NCI-H146 (cell line): Measurements from ENCODE around the gene PLEKHJ1.
"Not testable (repeated sequence)": the region's sequence is repeated elsewhere in the genome, so short reads cannot be mapped to it uniquely, and the experiment has no call there.

Experiments used
- DNase-seq: peaks from one replicate; lab custom pipeline; 2025; lab: John Stamatoyannopoulos, UW

PLEKHJ1 gene

GRCh38 chr19:2219726-2220125 is 16.4 kb downstream of the PLEKHJ1 start:
- DNase-seq = no peak

DNA sequence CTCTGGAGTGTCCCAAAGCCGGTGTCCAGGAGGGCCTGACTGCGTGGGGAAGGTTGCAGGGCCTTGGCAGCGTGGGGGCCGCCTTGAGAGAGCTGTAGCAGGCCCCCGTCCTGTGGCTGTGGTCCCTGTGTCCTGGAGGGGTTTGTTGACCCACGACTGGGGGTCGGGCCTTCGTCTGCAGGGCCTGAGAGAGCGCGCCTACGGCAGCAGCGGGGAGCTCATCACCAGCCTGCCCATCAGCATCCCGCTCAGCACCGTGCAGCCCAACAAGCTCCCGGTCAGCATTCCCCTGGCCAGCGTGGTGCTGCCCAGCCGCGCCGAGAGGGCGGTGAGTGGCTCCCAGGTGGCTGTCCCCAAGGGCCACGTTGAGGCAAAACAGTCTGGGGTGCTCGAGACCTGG is 18.5 kb downstream of the PLEKHJ1 start:
- no peak for DNase-seq

GRCh38 chr19:2216361-2217225 is 19.5 kb downstream of the PLEKHJ1 start:
- DNase-seq = no peak

DNA sequence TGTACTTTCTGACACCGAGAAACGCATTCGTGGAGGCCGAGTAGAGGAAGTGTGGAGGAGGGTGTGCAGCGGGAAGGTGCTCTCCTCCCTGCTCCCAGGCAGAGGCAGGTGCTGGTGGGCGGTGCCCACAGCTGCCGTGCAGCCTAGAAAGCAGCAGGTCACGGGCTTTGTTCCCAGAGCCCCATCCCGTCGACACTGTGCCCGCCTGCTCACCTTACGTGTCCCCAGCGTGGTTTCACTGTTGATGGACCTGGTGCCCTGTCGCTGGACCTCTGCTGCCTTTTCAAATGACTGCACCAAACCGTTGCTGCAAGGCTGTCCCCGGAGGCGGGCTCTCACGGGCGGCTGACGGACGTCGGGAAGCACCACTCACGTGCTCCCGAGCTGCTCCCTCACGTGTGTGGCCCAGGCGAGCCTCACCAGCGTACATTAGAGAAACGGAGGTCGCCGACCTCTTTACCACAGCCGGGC is 20.8 kb downstream of the PLEKHJ1 start:
- no peak for DNase-seq

DNA sequence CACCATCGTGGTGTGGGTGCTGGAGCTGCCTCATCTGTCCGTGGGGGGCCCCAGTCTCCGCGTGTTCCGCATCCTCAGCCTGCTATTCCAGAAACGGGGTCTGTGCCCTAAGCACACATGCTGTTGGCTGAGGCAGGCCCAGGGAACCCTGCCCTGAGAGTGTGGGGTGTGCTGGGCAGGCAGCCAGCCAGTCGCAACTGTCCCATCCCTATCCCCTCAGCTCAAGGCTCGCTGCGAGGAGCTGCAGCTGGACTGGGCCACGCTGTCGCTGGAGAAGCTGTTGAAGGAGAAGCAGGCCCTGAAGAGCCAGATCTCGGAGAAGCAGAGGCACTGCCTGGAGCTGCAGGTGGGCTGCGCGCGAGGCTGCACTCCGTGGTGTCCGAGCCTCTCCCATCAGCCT is 21.9 kb downstream of the PLEKHJ1 start:
- no peak for DNase-seq

- DNase-seq = no peak
Measured at GRCh38 chr19:2213799-2214198, 22.3 kb downstream of the PLEKHJ1 start.

DNA sequence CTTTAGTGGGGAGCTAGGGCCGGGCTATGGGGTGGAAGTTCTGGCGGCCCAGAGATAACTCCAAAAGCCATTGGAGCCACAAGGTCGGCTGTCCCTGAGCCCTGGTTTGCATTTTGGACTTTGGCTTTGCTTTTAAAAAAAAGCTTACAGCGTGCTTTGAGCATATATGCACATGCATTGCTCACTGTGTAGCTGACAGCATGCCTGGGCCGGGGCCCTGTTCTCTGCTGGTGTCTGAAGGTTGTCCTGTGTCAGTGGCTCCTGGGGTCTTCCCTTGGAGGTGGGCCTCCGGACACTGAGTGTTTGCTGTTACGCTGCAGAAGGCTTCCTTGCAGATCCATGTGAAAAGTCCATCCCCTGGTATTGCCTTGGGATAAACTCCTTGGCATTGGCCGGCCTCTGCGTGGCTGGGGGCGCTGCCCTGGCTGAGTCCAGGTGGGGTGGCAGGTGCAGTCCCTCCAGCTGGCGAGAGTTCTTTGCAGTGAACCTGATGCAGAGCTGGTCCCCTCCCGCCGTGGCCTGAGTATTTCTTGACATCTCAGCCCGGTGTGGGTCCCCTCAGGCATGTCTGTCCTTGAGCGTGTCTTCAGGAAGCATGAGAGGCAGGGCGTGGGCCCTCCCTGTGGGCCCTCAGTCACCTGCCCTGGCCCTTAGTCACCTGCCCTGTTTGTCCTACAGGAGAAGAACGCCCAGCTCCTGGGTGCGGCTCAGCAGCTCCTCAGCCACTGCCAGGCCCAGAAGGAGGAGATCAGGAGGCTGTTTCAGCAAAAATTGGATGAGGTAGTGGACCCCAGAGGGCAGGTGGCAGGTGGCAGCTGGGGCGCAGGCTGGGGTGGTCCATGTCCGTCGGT is 23.0 kb downstream of the PLEKHJ1 start:
- DNase-seq = no peak

DNA sequence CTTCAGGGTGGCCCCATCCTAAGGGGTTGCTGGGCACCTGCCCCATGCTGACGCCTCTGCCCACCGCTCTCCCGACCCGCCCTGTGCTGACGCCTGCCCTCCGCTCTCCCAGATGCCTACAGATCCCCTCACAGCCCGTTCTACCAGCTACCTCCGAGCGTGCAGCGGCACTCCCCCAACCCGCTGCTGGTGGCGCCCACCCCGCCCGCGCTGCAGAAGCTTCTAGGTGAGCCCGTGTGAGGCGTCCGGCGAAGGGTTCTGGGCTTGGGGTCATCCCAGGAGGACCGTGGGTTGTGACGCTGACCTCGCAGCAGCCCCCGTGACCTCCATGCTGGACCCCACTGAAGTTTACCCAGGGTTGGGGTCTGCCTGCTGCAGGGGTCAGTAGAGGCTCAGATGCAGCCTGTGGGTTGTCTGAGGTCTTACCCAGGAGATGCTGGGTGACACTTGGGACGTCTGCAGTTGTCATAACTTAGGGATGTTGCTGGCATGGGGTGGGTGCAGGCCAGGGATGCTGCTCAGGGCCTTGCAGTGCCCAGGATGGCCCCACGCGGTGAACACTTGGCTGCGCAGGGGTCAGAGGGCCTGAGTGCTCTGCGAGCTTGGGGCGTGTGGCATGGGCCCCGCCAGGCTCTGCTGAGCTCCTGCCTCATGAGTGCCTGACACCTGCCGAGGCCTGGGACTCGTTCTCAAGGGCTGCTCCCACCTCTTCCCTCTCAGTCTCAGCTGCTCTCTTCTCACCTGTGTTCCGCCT is 25.0 kb downstream of the PLEKHJ1 start:
- DNase-seq = no peak

DNA sequence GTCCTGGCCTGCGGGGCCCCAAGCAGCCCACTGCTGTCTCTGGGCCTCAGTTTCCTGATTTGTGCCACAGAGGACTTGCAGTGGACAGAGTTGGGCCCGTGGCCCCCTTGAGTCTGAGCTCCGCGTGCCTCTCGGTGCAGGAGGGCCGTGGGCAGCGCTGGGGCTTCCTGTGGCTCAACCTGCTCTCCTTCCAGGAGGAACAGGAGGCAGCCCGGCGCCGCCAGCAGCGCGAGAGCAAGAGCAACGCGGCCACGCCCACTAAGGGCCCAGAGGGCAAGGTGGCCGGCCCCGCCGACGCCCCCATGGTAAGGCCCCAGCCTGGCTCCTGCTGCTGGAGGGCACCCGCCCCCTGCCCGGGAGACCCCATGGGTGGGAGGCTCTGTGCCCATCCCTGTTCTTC is 25.9 kb downstream of the PLEKHJ1 start:
- DNase-seq = no peak

DNA sequence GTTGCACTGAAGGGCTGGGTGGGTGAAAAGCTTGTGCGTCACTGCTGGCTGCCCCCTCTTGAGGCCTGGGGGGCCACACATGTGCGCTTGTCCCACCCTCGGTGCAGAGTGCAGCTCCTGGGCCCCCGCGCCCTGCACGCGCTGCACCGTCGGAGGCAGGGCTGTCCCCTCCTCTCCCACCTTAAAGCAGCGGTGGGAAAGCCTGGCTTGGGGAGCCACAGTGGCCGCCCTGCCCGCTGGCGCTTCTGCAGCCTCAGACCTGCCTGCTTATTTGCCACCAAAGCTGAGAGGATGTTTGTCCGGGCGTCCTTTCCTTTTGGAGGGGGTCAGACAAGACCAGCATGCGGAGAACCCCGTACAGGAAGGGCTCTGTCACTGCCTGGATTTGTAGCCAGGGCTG is 26.7 kb downstream of the PLEKHJ1 start:
- DNase-seq = no peak

DNA sequence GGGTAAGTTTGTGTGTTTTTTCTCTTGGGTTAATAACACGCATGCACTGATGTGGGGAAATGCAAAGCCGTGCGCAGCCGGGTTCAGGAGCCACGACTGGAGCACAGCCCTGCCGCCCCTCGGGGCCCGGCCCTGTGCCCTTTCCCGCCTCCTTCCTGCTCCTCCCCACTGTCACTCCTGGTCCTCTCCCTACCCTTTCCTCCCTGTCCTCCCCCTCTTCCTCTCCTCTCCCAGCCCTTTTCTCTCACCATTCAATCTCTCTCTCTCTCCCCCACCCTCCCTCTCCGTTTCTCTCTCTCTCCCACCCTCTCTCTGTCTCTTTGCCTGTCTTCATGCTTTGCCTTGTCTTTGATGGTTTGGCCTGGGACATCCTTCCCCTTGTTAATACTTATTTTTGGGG is 27.2 kb downstream of the PLEKHJ1 start:
- DNase-seq = no peak

- no peak for DNase-seq
Measured at GRCh38 chr19:2207991-2208860, 27.9 kb downstream of the PLEKHJ1 start.

- DNase-seq = no peak
Measured at GRCh38 chr19:2207008-2207407, 29.1 kb downstream of the PLEKHJ1 start.

DNA sequence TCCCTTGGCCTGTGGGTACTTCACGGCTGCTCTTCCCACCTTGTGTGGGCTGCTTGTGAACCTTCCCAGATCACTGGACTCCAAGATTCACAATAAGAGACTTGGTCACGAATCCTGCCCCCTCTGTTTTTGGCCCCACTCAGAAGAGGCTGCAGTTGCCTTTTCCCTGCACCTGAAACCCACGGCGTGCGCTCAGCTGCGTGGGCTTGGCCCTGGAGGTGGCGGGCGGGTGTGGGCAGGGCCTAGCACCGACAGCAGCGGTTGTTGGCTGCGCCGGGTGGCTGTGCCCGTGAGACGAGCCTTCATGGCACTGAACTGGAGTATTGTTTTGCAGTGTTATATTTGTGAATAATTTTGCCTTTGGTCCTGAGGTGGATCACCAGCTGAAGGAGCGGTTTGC is 33.8 kb downstream of the PLEKHJ1 start:
- DNase-seq = no peak

DNA sequence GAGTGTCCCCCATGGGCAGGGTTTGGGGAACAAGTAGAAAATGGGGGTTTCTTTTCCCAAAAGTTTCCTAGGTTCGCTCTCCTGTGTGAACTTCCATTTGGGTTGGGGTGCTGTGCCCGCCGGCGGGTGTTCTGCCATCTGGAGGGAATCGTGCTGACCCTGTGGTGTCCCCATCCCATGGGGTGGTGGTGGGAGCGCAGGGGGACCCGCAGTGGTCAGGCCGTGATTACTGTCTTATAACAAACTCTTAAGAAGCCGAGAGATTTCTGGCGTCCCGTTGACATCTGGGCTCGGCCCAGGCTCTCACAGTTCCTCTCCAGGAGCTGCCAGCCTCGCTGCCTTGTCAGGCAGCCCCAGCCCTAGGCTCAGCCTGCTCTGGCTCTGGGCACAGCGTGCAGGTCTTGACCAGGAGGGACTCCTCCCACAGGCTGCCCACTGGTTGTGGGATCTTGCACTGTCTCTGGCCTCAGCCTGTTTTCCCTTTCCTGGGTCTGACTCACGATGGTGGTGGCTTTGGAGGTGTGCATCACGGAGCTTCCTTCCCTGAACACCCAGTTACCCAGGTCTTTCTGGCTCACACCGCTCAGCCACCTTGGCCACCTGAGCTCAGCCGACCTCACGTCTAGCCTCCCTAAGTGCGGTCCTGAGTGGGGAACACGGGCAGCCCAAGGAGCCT is 34.5 kb downstream of the PLEKHJ1 start:
- DNase-seq = no peak

- not testable (repeated sequence) for DNase-seq
Measured at GRCh38 chr19:2200624-2201294, 35.4 kb downstream of the PLEKHJ1 start.

GRCh38 chr19:2199861-2200623 is 36.1 kb downstream of the PLEKHJ1 start:
- DNase-seq = no peak

GRCh38 chr19:2199215-2199614 is 36.9 kb downstream of the PLEKHJ1 start:
- DNase-seq = no peak

DNA sequence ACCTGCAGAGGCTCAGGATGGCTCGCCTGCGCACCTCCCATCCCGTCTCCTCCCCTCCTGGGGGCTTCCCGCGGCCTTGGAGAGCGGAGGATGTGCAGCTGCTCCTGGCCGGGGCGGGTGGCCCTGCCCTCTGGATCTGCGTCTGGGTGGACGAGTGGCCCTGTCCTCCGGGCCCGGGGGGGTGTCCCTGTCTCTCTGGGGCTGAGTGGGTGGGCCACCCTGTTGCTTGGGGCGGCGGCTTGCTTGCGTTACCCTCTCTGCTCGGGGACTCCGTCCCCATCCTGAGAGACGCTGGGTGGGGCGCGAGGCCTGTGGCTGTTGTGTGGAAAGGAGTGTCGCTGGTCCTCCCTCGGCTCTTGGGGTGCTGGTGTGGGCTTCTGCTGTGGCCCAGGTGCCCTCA is 37.8 kb downstream of the PLEKHJ1 start:
- DNase-seq = no peak
